ENCODE data around the gene IGFALS. TPM values are rescaled to one million over a fixed set of nuclear protein-coding genes. Genes with fewer than 3 reads are reported as not detected.

The IGFALS gene
- total and polyA plus RNA-seq, 7 donors: 0.12 to 0.38 (median 0.18) TPM; not detected in 3

GRCh38 chr16:1745181-1745899 is 48.2 kb downstream of the IGFALS start:
- TF ChIP-seq CTCF (IDR thresholded peaks at IDR 0.05): no peak
- WGBS, 3 donors: 84 to 86% (median 84%) methylated on average over 25 of the region's 25 CpGs
- H3K27me3 ChIP-seq (ENCODE audit: insufficient read depth in 3 of 3, low read length in 2 of 3): no peaks in the 10 kb centered on the region
- no peaks in the 10 kb centered on the region for H3K9me3 ChIP-seq
- no peak overlapping the region for H3K4me3 ChIP-seq
- no peaks in the 10 kb centered on the region for H3K4me1 ChIP-seq
- no peak overlapping the region for H3K27ac ChIP-seq
- intact Hi-C loops (cut with DNase I): no loop called here
- DNase-seq: no peak
- no peak for ATAC-seq
- peaks cover 0 to 79% of the 10 kb centered on the region in 2 donors for H3K36me3 ChIP-seq (ENCODE audit: insufficient read depth in 1 of 2, low read depth in 1 of 2)

GRCh38 chr16:1744338-1744840 is 49.1 kb downstream of the IGFALS start:
- no peaks in the 10 kb centered on the region for H3K9me3 ChIP-seq
- no peaks in the 10 kb centered on the region for H3K27me3 ChIP-seq (ENCODE audit: insufficient read depth in 3 of 3, low read length in 2 of 3)
- no peak overlapping the region for H3K27ac ChIP-seq
- DNase-seq (no peak), ATAC-seq (no peak)
- 85 to 91% (median 90%) methylated on average over 22 to 24 of the region's 24 CpGs for WGBS, 3 donors
- H3K4me3 ChIP-seq: no peak overlapping the region
- H3K4me1 ChIP-seq: no peaks in the 10 kb centered on the region
- peaks cover 0 to 70% of the 10 kb centered on the region in 2 donors for H3K36me3 ChIP-seq (ENCODE audit: insufficient read depth in 1 of 2, low read depth in 1 of 2)
- no peak for TF ChIP-seq CTCF (IDR thresholded peaks at IDR 0.05)
- intact Hi-C loops (cut with DNase I): no loop called here

GRCh38 chr16:1743376-1744337 is 49.8 kb downstream of the IGFALS start:
- peaks cover 0 to 63% of the 10 kb centered on the region in 2 donors for H3K36me3 ChIP-seq (ENCODE audit: insufficient read depth in 1 of 2, low read depth in 1 of 2)
- ATAC-seq (no peak), DNase-seq (no peak)
- no peaks in the 10 kb centered on the region for H3K4me1 ChIP-seq
- intact Hi-C loops (cut with DNase I): no loop called here
- no peak overlapping the region for H3K27ac ChIP-seq
- H3K27me3 ChIP-seq (ENCODE audit: insufficient read depth in 3 of 3, low read length in 2 of 3): no peaks in the 10 kb centered on the region
- 90% methylated on average over 32 of the region's 32 CpGs for WGBS, 3 donors
- no peak overlapping the region for H3K4me3 ChIP-seq
- TF ChIP-seq CTCF (IDR thresholded peaks at IDR 0.05): no peak
- no peaks in the 10 kb centered on the region for H3K9me3 ChIP-seq

GRCh38 chr16:1741553-1742165 is 51.8 kb downstream of the IGFALS start:
- no peak for DNase-seq
- H3K36me3 ChIP-seq (ENCODE audit: insufficient read depth in 1 of 2, low read depth in 1 of 2): peaks cover 0 to 43% of the 10 kb centered on the region in 2 donors

More at GRCh38 chr16:1741553-1742165, 51.8 kb downstream of the IGFALS start:
- H3K27me3 ChIP-seq (ENCODE audit: insufficient read depth in 3 of 3, low read length in 2 of 3): no peaks in the 10 kb centered on the region
- no peak overlapping the region for H3K4me3 ChIP-seq
- no peaks in the 10 kb centered on the region for H3K4me1 ChIP-seq
- no peak for TF ChIP-seq CTCF (IDR thresholded peaks at IDR 0.05)
- WGBS, 3 donors: 88 to 94% (median 91%) methylated on average over 19 of the region's 19 CpGs
- H3K27ac ChIP-seq: no peak overlapping the region
- intact Hi-C loops (cut with DNase I): no loop called here
- H3K9me3 ChIP-seq: no peaks in the 10 kb centered on the region
- ATAC-seq: peak in 2 of 4 donors; percentile 10 to 14
